NCI-H1694 treated with DMSO at 0.1 percent for 48 hours (cell line): ENCODE results near the gene API5.
"Not testable (repeated sequence)": the region's sequence is repeated elsewhere in the genome, so short reads cannot be mapped to it uniquely, and the experiment has no call there.

Experiments used
- DNase-seq: peaks from one replicate; lab custom pipeline; 2025; lab: John Stamatoyannopoulos, UW

Gene API5

DNA sequence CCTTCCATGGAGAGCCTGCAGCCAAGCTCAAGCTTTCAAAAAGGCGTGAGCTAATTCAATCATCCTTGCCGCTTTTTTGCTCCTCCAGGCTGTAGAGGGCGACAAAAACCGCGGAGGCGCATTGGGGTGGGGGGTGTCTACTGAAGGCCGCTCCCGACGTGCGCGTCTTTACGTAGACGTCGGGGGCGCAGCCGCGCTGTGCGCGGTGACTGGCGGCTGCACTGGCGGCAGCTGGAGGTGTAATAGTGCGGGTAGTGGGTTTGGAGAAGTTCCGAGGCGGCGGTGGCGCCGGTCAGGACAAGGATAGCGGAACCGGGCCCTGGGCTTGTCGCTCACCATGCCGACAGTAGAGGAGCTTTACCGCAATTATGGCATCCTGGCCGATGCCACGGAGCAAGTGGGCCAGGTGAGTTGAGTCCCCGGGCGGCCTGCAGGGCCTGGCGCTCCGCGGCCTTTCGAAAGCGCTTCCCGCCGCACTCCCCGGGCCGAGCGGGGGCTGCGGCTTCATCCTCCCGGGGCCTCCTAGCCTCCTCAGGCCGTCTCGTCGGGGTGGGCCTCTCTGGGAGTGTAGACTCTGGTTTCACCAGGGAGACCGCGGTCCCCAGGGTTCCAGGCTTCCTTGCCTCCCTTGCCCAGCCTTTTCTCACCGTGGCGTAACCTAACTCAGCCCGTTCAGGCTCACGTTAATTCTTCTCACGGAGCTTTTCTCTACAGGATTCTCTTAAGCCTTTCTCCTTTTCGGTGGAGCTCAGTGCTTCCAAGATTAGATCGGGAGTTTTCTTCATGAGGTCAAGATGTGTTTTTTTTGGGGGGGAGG is at the start of gene API5:
TSS of gene API5 (plus strand) at position 206 of the 817 bp plus-strand sequence. CDS start at position 338, 132 bp downstream.
- peak; percentile 90 for DNase-seq

DNA sequence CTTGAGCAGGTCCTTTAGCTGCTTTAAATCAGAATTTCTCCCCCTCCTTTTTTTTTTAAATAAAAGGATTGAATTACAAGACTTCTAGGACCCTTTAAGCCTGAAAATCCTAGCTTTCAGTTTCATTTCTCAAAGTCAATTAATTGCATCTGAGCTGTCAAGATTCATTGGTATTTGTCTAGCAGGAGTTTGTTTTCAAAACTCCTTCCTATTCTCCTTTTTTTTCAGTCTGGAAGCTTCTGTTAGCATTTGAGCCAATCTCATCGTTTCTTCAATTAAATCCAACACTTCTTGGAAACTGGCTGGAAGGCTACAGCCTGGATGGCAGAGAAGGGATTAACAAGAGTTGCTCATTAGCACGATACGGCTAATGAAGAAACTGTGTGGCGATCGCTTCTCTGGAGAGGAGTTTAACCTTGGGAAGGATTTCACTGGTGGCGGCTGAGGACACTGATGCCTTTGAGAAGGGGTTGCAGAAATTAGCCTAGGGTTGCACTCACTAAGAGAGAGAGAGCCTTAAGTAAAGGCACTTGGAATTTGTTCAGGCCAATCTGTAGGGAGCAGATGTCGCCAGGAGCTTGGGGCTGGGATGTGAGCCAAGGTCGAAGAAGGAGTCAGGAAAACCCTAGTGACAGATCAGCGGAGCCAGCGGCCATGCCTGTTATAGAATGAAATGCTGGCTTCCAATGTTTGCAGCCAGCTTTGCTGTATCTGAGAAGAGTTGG is 43.8 kb upstream of the API5 start:
- no peak for DNase-seq

DNA sequence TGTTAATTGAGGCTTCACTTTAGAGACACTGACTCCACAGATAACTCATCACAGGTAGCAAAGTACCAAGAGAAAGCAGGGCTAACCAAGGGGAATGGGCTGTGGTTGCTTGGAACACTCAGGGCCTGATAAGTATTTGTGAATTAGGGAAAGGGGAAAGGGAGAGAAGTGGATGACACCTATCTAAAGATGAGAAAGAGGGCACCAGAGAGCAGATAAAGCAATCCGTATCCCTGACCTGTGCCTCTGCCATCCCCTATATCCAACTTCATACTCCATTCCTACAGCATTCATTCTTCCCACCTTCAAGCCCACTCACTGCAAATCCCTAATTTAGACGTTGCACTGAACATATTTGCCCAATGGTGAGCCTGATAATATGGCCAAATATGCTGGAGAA is 43.0 kb upstream of the API5 start:
- no peak for DNase-seq

DNA sequence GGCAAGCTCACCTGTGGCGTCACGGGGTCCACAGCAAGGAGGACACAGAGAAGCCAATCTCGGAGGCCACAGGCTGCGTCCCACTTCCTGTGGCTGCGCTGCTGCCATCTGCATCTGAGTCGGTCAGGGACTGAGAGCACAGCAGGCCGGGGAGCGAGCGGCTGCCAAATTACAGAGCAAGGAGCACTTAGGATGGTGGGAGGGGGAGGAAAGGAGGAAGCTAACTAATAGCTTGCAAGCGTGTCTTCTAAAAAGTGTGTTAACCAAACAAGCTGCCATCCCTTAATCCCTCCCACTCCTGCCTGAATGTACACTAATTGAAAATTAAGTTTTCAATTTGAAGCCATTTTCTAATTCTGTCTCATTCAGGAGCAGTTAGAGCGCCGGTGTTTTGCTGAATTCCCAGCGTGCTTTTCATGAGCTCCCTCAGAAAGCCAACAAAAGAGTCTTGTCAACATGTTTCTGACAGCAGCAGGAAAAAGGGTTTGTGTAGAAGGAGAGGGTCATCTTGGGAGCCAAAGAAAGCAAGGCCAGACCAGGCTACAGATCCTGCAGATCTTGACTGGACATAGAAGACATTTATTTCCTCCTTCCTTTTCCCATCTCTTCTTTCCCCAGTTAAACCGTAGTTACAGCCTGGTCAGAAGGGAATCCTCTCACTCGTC is 42.4 kb upstream of the API5 start:
- DNase-seq, result no peak

DNA sequence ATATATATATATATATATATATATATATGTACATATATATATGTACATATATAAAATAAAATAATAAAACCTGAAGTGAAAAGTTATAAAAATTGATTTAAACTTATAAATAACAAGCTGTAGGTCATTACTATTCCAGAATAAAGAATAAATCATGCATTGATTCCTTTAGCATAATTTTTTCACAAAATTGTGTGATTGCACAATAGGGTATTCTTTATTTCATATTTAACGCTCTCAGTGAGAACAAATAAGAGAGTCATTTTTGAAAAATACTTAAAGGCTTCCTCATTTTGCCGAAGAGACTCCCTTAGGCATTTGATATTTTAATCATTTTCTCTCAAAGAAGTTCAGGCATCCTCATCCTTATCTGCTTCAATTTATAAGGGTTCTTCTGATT is 41.3 kb upstream of the API5 start:
- DNase-seq, result no peak

DNA sequence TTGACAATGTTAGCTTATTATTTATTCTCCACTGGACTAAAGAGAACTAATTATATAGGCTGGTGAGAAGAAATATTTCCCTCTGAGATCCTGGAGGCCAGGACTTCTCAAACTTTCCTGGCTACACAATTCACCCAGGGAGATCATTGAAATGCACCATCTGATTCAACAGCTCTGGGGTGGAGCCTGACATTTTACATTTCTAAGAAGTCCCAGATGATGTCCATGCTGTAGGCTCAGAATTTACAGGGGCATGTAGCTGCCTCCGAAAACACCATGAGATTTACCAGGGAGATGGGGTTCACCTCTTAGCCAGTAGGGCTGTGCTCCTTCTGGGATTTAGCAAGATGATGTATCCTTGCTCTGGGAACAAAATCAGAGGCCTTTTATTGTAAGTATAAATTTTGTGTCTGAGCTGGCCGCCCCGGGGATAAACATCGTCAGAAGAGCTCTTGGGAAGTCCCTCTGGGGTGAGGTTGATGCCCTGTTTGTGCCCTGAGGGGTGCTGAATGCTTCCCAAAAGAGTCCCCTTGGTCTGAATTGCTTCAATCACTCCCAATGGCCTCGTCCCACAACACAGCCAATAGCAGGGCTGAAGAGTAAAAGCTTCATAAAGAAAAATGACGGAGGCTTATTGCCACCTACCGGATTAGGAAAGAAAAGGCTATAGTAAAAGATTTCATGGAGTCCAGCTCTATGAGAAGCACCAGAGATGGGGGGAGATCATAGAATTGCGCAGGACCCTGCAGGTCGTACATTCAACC is 33.4 kb upstream of the API5 start:
- DNase-seq, result peak; percentile 41

DNA sequence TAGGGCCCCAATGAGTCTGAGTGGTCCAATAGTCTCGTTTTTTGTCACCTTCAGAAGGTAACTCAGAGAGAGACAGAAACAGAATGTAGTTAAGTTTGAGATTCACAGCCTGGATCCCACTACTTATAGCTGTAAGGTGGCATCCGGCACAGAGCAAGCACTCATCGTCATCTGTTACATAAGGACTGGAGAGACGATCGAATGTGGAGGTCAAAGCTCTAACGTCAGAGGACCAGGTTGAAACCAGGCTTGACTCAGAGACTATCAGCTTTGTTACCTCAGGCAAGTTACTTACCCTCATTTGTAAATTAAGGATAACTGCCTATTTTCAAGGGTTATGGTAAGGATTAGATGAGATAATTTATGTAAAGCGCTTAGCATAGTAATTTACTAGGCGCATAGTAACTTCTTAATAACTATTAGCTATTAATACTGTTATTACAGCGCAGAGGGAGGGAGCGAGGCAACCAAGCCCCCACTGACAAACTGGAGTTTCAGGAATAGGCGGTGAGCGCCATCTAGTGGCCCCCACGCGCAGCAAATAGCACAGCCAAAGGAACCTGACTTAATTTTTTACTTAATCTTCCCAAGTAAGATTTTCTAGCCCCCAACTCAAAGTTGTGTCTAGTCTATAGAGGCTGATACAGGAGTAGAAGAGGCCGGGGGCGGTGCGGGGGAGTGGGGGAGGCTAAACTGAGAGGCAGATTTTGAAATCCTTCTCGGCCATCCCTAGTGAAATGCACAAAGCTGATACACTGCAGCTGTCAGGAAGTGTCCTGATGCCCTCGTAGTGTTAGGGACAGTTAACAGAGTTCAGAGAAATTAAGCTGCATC is 29.0 kb upstream of the API5 start:
- DNase-seq, result no peak

DNA sequence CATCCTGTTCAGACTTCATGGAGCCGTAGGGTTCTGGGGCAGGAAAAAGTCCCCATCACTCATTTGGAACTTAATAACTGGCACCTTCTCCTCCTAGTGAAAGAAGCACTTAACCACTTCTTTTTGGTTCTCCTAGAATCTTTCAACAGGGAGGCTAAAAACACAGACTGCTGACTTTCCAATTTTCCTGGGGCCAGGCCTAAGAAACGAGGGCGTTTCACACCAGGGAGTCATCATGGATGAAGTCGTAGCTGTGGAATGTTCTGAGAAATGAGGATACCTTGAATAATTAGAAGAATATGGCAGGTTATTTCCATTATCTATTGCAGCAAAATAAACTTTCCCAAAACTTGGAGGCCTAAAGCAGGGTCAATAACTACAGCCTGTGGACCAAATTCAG is 26.0 kb upstream of the API5 start:
- DNase-seq, result no peak

DNA sequence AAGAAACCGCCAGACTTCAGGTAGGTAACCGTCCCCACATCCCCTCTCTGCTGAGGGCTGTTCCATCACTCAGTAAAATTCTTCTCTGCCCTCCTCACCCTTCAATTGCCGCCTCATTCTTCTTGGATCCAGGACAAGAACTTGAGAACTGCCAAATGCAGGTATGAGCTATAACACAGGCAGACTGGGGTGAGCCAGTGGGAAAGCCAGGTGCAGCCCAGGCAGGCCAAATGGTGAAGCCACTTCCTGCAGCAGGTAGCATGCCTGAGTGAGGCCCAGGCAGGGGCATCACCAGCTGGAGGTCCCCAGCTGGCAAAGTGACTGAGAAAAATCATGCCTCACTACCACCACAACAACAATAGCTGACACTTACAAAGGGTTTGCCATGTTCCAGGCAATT is 22.4 kb upstream of the API5 start:
- no peak for DNase-seq

DNA sequence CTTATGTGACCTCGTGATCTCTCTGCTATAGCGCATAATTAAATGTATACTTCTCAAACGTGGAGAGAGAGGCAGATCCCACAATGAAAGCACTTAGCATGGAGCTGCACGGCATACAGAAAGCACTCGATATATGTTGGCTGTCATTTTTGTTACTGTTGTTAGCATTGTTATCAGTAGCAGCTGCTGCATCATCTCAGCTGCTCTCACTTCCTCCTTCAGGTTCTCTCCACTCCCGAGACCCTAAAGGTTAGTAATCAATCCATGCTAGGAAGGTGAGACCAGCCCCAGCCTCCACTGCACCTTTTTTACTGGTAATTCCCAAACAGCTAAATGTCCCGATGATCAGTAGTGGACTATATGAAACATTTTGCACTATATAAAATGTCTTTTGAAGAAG is 13.4 kb upstream of the API5 start:
- DNase-seq, result no peak

DNA sequence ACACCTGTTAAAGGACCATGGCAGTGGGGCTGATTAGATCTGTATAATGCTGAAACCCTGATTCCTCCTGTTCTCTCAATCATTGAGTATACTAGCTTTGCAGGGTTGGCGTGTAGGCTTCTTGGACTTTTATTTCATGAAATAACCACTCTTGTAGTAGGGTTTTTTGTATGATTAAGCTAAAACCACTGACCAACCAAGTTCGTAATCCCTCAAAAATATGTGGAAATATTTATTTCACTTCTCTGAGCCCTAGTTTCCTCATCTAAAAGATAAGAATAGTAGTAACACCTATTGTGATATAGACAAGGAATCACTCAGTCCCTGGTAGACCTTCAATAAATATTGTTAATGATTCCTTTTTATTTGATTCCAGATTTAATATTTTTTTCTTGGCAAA is 4.2 kb downstream of the API5 start:
- DNase-seq, result no peak

DNA sequence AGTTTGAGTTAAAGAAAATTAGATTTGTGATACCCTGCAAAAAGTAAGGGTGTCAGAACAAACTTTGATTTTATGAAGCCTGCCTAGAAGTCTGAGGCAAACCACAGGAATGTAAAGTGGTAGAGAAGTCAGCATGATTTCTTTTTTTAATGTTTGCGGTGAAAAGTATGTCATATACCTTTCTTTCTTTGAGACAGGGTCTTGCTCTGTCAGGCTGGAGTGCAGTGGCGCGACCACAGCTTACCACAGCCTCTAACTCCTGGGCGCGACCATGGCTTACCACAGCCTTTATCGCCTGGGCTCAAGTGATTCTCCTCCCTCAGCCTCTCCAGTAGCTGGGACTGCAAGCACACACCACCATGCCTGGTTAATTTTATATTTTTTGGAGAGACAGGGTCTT is 4.7 kb downstream of the API5 start:
- DNase-seq, result no peak

DNA sequence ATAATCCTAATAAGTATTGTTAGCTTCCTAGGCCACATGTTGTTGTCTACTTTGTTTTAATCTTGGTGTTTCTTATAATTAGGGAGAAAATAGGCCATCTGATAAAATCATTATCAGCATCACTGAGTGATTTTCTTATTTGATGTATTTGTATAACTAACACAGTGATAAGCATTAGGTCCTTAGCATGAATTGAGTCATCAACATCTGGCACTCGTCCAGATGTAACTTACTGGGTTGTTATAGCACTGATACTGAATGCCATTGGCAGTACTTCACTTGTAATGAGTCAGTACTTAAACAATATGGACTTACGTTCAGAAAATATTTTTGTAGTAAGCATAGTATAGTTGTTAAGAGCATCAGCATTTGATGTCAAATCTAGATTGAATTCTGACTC is 16.2 kb downstream of the API5 start:
- DNase-seq, result no peak

DNA sequence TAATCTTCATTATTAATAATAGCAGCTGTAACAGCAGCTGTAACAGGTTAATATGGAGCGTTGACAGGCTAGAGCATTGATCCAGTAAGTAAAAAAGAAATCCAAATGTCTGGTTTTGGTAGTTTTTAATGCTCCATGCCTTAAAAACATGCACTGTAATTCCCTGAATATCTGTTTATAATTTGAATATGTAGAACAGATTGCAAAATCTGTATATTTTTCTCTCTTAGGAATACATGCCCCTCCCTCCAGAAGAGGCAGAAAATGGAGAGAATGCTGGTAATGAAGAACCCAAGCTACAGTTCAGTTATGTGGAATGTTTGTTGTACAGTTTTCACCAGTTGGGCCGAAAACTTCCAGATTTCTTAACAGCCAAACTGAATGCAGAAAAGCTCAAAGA is 16.7 kb downstream of the API5 start:
- DNase-seq, result no peak

DNA sequence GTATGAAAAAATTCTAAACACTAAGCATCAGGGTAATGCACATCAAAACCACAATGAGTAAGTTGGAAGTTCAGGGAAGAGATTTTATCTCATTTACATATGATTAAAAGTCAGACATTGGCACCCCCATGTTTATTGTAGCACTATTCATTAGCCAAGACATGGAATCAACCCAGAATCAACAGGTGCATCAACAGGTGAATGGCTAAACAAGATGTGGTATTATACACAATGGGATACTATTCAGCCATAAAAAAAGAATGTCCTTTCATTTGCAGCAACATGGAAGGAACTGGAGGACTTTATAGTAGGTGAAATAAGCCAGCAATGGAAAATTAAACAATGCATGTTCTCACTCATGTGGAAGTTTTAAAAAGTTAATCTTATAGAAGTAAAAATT is 29.4 kb downstream of the API5 start:
- DNase-seq, result no peak

DNA sequence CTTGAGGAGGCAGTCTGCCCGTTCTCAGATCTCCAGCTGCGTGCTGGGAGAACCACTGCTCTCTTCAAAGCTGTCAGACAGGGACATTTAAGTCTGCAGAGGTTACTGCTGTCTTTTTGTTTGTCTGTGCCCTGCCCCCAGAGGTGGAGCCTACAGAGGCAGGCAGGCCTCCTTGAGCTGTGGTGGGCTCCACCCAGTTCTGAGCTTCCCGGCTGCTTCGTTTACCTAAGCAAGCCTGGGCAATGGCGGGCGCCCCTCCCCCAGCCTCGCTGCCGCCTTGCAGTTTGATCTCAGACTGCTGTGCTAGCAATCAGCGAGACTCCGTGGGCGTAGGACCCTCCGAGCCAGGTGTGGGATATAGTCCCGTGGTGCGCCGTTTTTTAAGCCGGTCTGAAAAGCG is 39.6 kb downstream of the API5 start:
- not testable (repeated sequence) for DNase-seq

DNA sequence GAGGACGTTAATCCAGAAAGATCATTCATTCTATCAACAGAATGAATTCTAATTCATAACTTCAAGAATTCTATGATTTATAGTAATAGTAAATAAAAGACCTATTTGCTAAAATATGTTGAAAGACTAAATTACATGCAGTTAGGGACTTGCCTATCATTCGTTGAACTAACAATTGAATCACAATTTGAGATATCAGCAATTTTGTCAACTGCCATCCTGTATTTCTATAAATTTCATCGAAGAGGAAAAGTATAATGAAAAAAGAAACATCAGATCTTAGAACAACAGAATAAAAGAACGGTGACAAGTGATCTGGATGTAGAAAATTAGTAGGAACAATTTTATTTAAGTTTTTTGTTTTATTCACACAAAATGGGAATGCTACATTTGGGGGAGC is 42.5 kb downstream of the API5 start:
- no peak for DNase-seq

DNA sequence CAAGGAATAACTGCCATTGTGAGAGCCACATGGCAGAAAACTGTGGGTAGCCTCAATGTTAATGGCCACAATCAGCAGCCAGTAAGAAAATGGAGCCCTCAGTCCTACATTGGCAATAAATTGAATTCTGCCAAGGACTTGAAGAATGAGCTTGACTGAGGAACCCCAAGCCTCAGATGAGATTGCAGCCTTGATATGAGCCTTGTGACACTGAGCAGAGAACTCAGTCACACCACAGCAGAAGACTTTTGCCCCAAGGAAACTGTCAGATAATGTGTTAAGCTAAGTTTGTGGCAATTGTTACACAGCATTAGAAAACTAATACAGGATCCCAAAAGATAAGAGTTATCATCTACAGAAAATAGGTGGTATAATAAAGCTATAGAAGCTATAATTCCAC is 44.5 kb downstream of the API5 start:
- DNase-seq, result no peak

DNA sequence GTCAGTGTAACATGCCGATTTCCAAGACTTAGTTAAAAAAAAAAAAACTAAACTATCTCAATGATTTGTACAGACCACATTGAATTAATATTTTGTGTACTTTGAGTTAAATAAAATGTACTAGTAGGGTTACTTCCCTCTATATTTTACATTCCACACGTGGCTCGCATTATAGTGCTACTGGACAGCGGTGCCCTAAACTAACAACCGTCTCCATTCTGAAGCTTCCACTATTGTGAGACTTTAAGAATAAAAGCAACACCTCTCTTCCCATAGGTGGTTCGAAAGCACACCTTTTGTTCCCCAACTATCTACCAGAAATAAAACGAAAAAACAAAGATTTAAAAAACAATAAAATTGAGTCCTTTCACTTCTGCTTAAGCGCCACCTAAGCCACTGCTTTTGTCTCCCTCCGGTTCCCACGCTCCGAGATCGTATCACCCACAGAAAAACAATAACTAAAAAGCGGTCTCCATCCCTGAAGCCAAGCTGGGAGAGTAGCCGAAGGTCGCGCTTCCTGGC is 46.5 kb downstream of the API5 start:
- DNase-seq, result no peak

DNA sequence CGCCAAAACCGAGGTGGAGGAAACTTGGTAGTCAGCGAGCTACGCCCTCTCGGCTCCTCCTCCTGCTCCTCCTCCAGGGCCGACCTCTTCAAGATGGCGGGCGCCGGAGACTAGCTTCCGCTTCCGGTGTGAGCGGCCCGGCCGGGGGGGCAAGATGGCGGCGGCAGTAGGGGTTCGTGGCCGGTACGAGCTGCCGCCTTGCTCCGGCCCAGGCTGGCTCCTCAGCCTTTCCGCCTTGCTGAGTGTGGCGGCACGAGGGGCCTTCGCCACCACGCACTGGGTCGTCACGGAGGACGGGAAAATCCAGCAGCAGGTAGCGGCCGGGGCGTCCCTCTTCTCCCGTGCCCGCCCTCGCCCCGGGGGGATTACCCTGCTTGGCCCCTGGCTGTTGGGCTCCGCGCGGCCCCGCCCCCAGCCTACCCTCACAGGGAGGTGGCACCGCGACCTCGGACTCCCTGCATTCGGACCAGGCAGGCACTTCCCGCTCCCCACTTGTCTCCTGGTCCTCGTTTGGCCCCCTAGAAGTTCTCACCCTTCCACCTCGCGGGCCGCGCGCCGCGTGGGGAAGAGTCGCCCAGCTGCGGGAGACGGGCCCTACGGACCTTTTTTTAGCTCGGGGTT is 47.1 kb downstream of the API5 start, which contains the start of gene TTC17:
TSS of gene TTC17 (plus strand) at position 120 of the 621 bp plus-strand sequence. CDS start at position 155, 35 bp downstream.
- peak; percentile 84 for DNase-seq

DNA sequence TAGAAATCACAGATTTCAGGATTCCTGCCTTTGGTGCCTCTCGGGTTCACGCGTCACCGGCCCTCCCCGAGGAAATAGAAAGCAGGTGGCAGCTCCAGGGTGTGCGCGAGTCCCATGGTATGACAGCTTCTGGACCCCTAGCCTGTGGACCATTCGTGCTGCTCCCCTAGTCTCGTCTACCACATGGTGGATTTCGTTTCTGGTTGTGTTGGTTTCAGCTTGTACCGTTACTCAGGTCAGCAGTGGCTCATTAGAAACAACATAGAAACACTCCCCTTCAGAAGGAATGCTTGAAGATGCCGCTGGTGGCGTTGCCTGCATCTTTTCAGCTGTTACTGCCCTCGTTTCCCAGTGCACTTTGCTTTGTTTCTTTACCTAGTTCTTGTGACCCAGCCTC is 47.6 kb downstream of the API5 start:
- DNase-seq, result no peak
